Brain microvascular endothelial cell (primary cell): ENCODE data around the gene VCAN.

ENCODE experiments used
- DNase-seq: peaks from one replicate; pipeline ENCODE4 v3.0.0-alpha.2; 2020
- H3K27ac ChIP-seq: fragments of 250-450 bp; sonication (Bioruptor Pico); 2 replicates; pipeline ENCODE4 v1.5.1; 2020; ENCODE audit warnings: mild to moderate bottlenecking, moderate library complexity
- H3K27me3 ChIP-seq: fragments of 250-450 bp; sonication (Bioruptor Pico); replicated peaks from 2 replicates; pipeline ENCODE4 v1.5.1; 2020; ENCODE audit warnings: mild to moderate bottlenecking
- H3K36me3 ChIP-seq: fragments of 250-450 bp; sonication (Bioruptor Pico); replicated peaks from 2 replicates; pipeline ENCODE4 v1.5.1; 2020; ENCODE audit warnings: mild to moderate bottlenecking
- H3K4me3 ChIP-seq: 2 replicates; pipeline ENCODE4 v1.5.1; 2011; ENCODE audit warnings: low read depth, mild to moderate bottlenecking, control low read depth, low read length, moderate library complexity
- in situ Hi-C: cut with HindIII; loops from 2 replicates; pipeline ENCODE4 v1.10.0; 2017; ENCODE audit warnings: low sequenced_read_pairs, low pct_ligation_motif_present
- TF ChIP-seq, protein P1 (sequence below): IDR thresholded peaks from 2 replicates; pipeline ENCODE4 v1.5.1; 2011; ENCODE audit warnings: low read depth, mild to moderate bottlenecking, moderate library complexity, low read length, control low read depth, inconsistent platforms; ENCODE audit errors: missing control alignments

Gene VCAN

DNA sequence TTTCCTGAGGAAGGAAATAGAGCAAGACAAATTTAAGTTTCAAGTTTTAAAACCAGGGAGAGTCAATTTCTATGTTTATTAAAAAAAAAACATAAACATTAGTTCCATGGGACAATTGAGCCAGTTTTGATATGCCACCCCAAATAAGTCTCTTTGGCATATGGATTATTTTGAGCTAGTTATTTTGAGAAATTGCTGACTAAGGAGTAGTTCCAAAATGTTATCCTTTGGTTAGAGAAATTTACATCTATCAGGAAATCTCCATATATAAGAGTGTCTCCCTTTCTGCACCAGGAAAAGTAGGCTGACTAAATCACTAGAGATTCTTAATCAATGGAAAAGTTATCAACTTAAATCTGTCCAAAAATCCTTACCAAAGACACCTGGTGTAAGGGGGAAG is 143.3 kb downstream of the VCAN start:
- Histone ChIP-seq H3K27me3 (no peaks in the 10 kb centered on the region), H3K27ac (no peak overlapping the region), H3K36me3 (no peaks in the 10 kb centered on the region), H3K4me3 (no peak overlapping the region)
- DNase-seq = no peak
- in situ Hi-C loops = no loop called here
- TF ChIP-seq, protein P1, sequence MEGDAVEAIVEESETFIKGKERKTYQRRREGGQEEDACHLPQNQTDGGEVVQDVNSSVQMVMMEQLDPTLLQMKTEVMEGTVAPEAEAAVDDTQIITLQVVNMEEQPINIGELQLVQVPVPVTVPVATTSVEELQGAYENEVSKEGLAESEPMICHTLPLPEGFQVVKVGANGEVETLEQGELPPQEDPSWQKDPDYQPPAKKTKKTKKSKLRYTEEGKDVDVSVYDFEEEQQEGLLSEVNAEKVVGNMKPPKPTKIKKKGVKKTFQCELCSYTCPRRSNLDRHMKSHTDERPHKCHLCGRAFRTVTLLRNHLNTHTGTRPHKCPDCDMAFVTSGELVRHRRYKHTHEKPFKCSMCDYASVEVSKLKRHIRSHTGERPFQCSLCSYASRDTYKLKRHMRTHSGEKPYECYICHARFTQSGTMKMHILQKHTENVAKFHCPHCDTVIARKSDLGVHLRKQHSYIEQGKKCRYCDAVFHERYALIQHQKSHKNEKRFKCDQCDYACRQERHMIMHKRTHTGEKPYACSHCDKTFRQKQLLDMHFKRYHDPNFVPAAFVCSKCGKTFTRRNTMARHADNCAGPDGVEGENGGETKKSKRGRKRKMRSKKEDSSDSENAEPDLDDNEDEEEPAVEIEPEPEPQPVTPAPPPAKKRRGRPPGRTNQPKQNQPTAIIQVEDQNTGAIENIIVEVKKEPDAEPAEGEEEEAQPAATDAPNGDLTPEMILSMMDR = no peak

DNA sequence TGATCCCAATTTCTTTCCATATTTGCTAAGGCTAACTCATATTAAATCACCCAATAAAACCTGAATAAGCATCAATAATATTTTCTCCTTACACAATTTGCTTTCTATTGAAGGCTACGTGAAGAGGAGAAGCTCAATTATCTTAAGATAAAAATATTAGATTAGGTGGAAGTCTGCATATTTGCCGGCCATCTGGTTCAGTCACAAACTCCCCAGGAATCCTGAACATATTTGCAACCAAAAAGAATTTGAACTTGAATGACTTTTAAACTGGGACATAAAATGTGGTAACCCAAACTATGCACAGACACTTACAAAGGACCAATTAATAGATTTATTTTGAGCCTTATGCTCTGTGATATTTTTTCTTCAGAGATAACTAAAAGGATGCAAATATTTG is 156.8 kb downstream of the VCAN start:
- Histone ChIP-seq H3K4me3 (no peak overlapping the region), H3K27ac (no peak overlapping the region), H3K36me3 (no peaks in the 10 kb centered on the region), H3K27me3 (no peaks in the 10 kb centered on the region)
- TF ChIP-seq, protein P1 = no peak
- in situ Hi-C loops = no loop called here
- DNase-seq = peak; percentile 22
